CMK (cell line): Measurements from ENCODE around the gene TNMD.
"Not testable (repeated sequence)": the region's sequence is repeated elsewhere in the genome, so short reads cannot be mapped to it uniquely, and the experiment has no call there.

Experiments
- DNase-seq: peaks from one replicate; pipeline ENCODE4 v3.0.0-alpha.2; 2010; ENCODE audit warnings: low read depth

Gene TNMD

GRCh38 chrX:100584611-100585010, at the start of gene TNMD:
TNMD (plus strand) TSS chrX:100584936; CDS start chrX:100585019, 83 bp downstream.
- no peak for DNase-seq

- DNase-seq, result not testable (repeated sequence)
These were observed 19.2 kb upstream of the TNMD start for GRCh38 chrX:100565534-100565933.

- DNase-seq, result no peak
These were observed 2.0 kb downstream of the TNMD start for GRCh38 chrX:100586747-100587146.

- DNase-seq, result no peak
These were observed 3.1 kb downstream of the TNMD start for GRCh38 chrX:100587861-100588260.

- DNase-seq, result no peak
These were observed 6.7 kb downstream of the TNMD start for GRCh38 chrX:100591256-100592051.

- no peak for DNase-seq
These were observed 8.4 kb downstream of the TNMD start for GRCh38 chrX:100593126-100593525.

GRCh38 chrX:100593581-100593980, 8.8 kb downstream of the TNMD start:
- DNase-seq, result no peak

GRCh38 chrX:100596601-100597000, 11.9 kb downstream of the TNMD start:
- DNase-seq, result no peak

- no peak for DNase-seq
These were observed 14.7 kb downstream of the TNMD start for GRCh38 chrX:100599456-100599855.

- DNase-seq, result no peak
These were observed 15.6 kb downstream of the TNMD start for GRCh38 chrX:100600340-100600739.

GRCh38 chrX:100600758-100601157, 16.0 kb downstream of the TNMD start:
- no peak for DNase-seq

GRCh38 chrX:100606753-100607152, 22.0 kb downstream of the TNMD start:
- no peak for DNase-seq

GRCh38 chrX:100609591-100609990, 24.9 kb downstream of the TNMD start:
- no peak for DNase-seq

- DNase-seq, result no peak
These were observed 27.2 kb downstream of the TNMD start for GRCh38 chrX:100611951-100612350.

GRCh38 chrX:100615005-100615404, 30.3 kb downstream of the TNMD start:
- no peak for DNase-seq

- DNase-seq, result no peak
These were observed 38.3 kb downstream of the TNMD start for GRCh38 chrX:100623001-100623400.

GRCh38 chrX:100625985-100626491, 41.3 kb downstream of the TNMD start:
- no peak for DNase-seq

GRCh38 chrX:100635040-100635439, 50.3 kb downstream of the TNMD start:
- DNase-seq, result no peak

- DNase-seq, result no peak
These were observed 51.2 kb downstream of the TNMD start for GRCh38 chrX:100635989-100636320.

GRCh38 chrX:100636321-100636991, 51.7 kb downstream of the TNMD start, which contains the start of gene TSPAN6:
TSPAN6 (minus strand) TSS chrX:100636806; CDS start chrX:100636694, 112 bp downstream.
- no peak for DNase-seq

GRCh38 chrX:100642290-100642689, 57.6 kb downstream of the TNMD start:
- no peak for DNase-seq

GRCh38 chrX:100643212-100643611, 58.5 kb downstream of the TNMD start:
- no peak for DNase-seq
